GM08714 (cell line): ENCODE results near the gene RNF220.

Experiments
- H3K4me3 ChIP-seq: fragments of 200-500 bp; sonication (Bioruptor generic); 2 replicates; pipeline ENCODE4 v1.5.1; 2014; ENCODE audit warnings: mild to moderate bottlenecking, low read length, inconsistent platforms
- ZNF274 ChIP-seq: IDR thresholded peaks from 2 replicates; pipeline ENCODE4 v1.6.1; 2012; ENCODE audit warnings: mild to moderate bottlenecking, low read depth, low read length

Gene RNF220

GRCh38 chr1:44436401-44437106, 31.5 kb downstream of the RNF220 start:
- no peak for TF ChIP-seq ZNF274

GRCh38 chr1:44437107-44437716, 32.2 kb downstream of the RNF220 start:
- TF ChIP-seq ZNF274 = no peak
- no peak overlapping the region for H3K4me3 ChIP-seq

More at GRCh38 chr1:44436401-44437106, 31.5 kb downstream of the RNF220 start:
- H3K4me3 ChIP-seq = no peak overlapping the region

- no peak overlapping the region for H3K4me3 ChIP-seq
- no peak for TF ChIP-seq ZNF274
Measured at GRCh38 chr1:44442791-44443190, 37.7 kb downstream of the RNF220 start.

- TF ChIP-seq ZNF274 = no peak
- no peak overlapping the region for H3K4me3 ChIP-seq
Measured at GRCh38 chr1:44447051-44447810, 42.2 kb downstream of the RNF220 start.

GRCh38 chr1:44453798-44454349, 48.8 kb downstream of the RNF220 start:
- H3K4me3 ChIP-seq = no peak overlapping the region
- TF ChIP-seq ZNF274 = no peak

GRCh38 chr1:44454704-44455103, 49.6 kb downstream of the RNF220 start:
- no peak for TF ChIP-seq ZNF274

GRCh38 chr1:44460107-44460882, 55.2 kb downstream of the RNF220 start:
- no peak for TF ChIP-seq ZNF274
- H3K4me3 ChIP-seq = no peak overlapping the region

More at GRCh38 chr1:44454704-44455103, 49.6 kb downstream of the RNF220 start:
- no peak overlapping the region for H3K4me3 ChIP-seq

GRCh38 chr1:44464361-44464760, 59.3 kb downstream of the RNF220 start:
- TF ChIP-seq ZNF274 = no peak

GRCh38 chr1:44467566-44467965, 62.5 kb downstream of the RNF220 start:
- H3K4me3 ChIP-seq = no peak overlapping the region

More at GRCh38 chr1:44464361-44464760, 59.3 kb downstream of the RNF220 start:
- no peak overlapping the region for H3K4me3 ChIP-seq

GRCh38 chr1:44471911-44472453, 66.9 kb downstream of the RNF220 start:
- no peak overlapping the region for H3K4me3 ChIP-seq
- no peak for TF ChIP-seq ZNF274

More at GRCh38 chr1:44467566-44467965, 62.5 kb downstream of the RNF220 start:
- no peak for TF ChIP-seq ZNF274

- TF ChIP-seq ZNF274 = no peak
- H3K4me3 ChIP-seq = peak overlapping the region; percentile 45; the same call in 1 of the 2 replicates
Measured at GRCh38 chr1:44472620-44473525, 67.8 kb downstream of the RNF220 start.

GRCh38 chr1:44476891-44477290, 71.8 kb downstream of the RNF220 start:
- no peak for TF ChIP-seq ZNF274
- H3K4me3 ChIP-seq = no peak overlapping the region
